SK-N-SH (cell line): ENCODE data around the gene ARID1A. TPM values are rescaled to one million over a fixed set of nuclear protein-coding genes. Genes with fewer than 3 reads are reported as not detected.

Experiments used
- CTCF ChIA-PET: fragments of 300-600, 350-600 bp; formaldehyde crosslinking; extraction: SDS; loops from one replicate; lab custom pipeline; 2021; lab: Yijun Ruan, JAX
- POLR2A ChIA-PET: fragments of 350-600 bp; sonication (Branson Sonifier 250); formaldehyde crosslinking; extraction: SDS; loops from one replicate; lab custom pipeline; 2020; ENCODE audit warnings: antibody characterized with exemption, inconsistent platforms; lab: Yijun Ruan, JAX
- DNase-seq: peaks from one replicate; pipeline ENCODE4 v3.0.0; 2012
- H2AFZ ChIP-seq: fragments of 200-600 bp; sonication (generic); 2 replicates; pipeline ENCODE4 v1.8.1; 2016; ENCODE audit warnings: antibody characterized with exemption, mild to moderate bottlenecking, low read depth
- H3F3A ChIP-seq: fragments of 200-600 bp; sonication (generic); replicated peaks from 2 replicates; pipeline ENCODE3; 2016; ENCODE audit warnings: antibody characterized with exemption, mild to moderate bottlenecking; ENCODE audit not compliant: insufficient read depth
- H3K27ac ChIP-seq, 2 experiments: fragments of 200-500 bp in 1 of 2; fragments of 200-600 bp in 1 of 2; sonication (Bioruptor generic) in 1 of 2; sonication (generic), shearing (Covaris generic) in 1 of 2; 2 replicates each; pipeline versions ENCODE4 v1.5.1 to v1.6.1; 2014 to 2016; ENCODE audit warnings: low read depth in 2 of 2, inconsistent platforms in 1 of 2, low read length in 1 of 2, mild to moderate bottlenecking in 1 of 2, mixed read lengths in 1 of 2
- H3K27me3 ChIP-seq: fragments of 200-600 bp; sonication (generic), shearing (Covaris generic); 2 replicates; pipeline ENCODE4 v1.6.1; 2016; ENCODE audit warnings: mixed run types; ENCODE audit not compliant: insufficient read depth
- H3K36me3 ChIP-seq, 2 experiments: fragments of 200-500 bp in 1 of 2; fragments of 200-600 bp in 1 of 2; sonication (Bioruptor generic) in 1 of 2; sonication (generic) in 1 of 2; replicated peaks in 1 of 2; 2 replicates each; pipeline versions ENCODE3 to v1.5.1; 2014 to 2016; ENCODE audit warnings: low read length in 1 of 2, mild to moderate bottlenecking in 1 of 2; ENCODE audit not compliant: insufficient read depth in 2 of 2, control insufficient read depth in 1 of 2
- H3K4me1 ChIP-seq, 2 experiments: fragments of 200-500 bp in 1 of 2; fragments of 200-600 bp in 1 of 2; sonication (Bioruptor generic) in 1 of 2; sonication (generic), shearing (Covaris generic) in 1 of 2; 2 replicates each; pipeline versions ENCODE4 v1.5.1 to v1.6.1; 2014 to 2016; ENCODE audit warnings: low read depth in 1 of 2, low read length in 1 of 2, mixed run types in 1 of 2; ENCODE audit not compliant: insufficient read depth in 2 of 2, control insufficient read depth in 1 of 2
- H3K4me2 ChIP-seq: fragments of 200-600 bp; sonication (generic), shearing (Covaris generic); 2 replicates; pipeline ENCODE4 v1.6.1; 2017; ENCODE audit warnings: mixed run types
- H3K4me3 ChIP-seq, 2 experiments: fragments of 200-500 bp in 1 of 2; fragments of 200-600 bp in 1 of 2; sonication (Bioruptor generic) in 1 of 2; sonication (generic), shearing (Covaris generic) in 1 of 2; 2 replicates each; pipeline versions ENCODE4 v1.5.1 to v1.8.1; 2014 to 2016; ENCODE audit warnings: low read depth in 2 of 2, inconsistent platforms in 1 of 2, low read length in 1 of 2, mild to moderate bottlenecking in 1 of 2, mixed read lengths in 1 of 2, moderate library complexity in 1 of 2
- H3K79me2 ChIP-seq: fragments of 200-600 bp; sonication (generic); 2 replicates; pipeline ENCODE4 v1.8.1; 2017; ENCODE audit warnings: mild to moderate bottlenecking; ENCODE audit not compliant: insufficient read depth
- H3K9ac ChIP-seq: fragments of 200-600 bp; sonication (generic); 2 replicates; pipeline ENCODE4 v1.6.1; 2017; ENCODE audit warnings: mixed run types
- H3K9me2 ChIP-seq: fragments of 200-600 bp; sonication (generic); 2 replicates; pipeline ENCODE4 v1.6.1; 2017; ENCODE audit warnings: mixed run types
- H3K9me3 ChIP-seq: fragments of 200-600 bp; sonication (generic); 2 replicates; pipeline ENCODE4 v1.6.1; 2017; ENCODE audit warnings: mixed run types, mild to moderate bottlenecking, moderate library complexity
- H4K20me1 ChIP-seq: fragments of 200-600 bp; sonication (generic); 2 replicates; pipeline ENCODE4 v1.6.1; 2017; ENCODE audit warnings: mild to moderate bottlenecking, mixed run types; ENCODE audit not compliant: insufficient read depth
- ELF1 ChIP-seq: IDR thresholded peaks from 2 replicates; pipeline ENCODE4 v1.4.0; 2012
- EZH2phosphoT487 ChIP-seq: fragments of 200-600 bp; sonication (generic); IDR thresholded peaks from 2 replicates; pipeline ENCODE4 v1.6.1; 2017; ENCODE audit warnings: low read depth, mixed run types, mild to moderate bottlenecking, antibody characterized with exemption, moderate library complexity, borderline replicate concordance
- FOXJ3 ChIP-seq: sonication (generic); formaldehyde crosslinking; IDR thresholded peaks from 2 replicates; pipeline ENCODE4 v1.5.1; 2020; ENCODE audit warnings: mild to moderate bottlenecking, missing genetic modification reagents
- FOXM1 ChIP-seq: IDR thresholded peaks from 2 replicates; pipeline ENCODE4 v1.4.0; 2012; ENCODE audit warnings: low read depth, mild to moderate bottlenecking
- IRF3 ChIP-seq: fragments of 150-350 bp; IDR thresholded peaks from 2 replicates; pipeline ENCODE4 v1.6.1; 2016; ENCODE audit warnings: mild to moderate bottlenecking, low read depth, low read length
- JUND ChIP-seq: IDR thresholded peaks from 2 replicates; pipeline ENCODE4 v1.4.0; 2012
- MAX ChIP-seq: IDR thresholded peaks from 2 replicates; pipeline ENCODE4 v1.4.0; 2012; ENCODE audit warnings: low read depth
- MEF2A ChIP-seq: IDR thresholded peaks from 2 replicates; pipeline ENCODE4 v1.4.0; 2012; ENCODE audit warnings: low read depth, borderline replicate concordance
- NFIC ChIP-seq: IDR thresholded peaks from 2 replicates; pipeline ENCODE4 v1.4.0; 2012; ENCODE audit warnings: borderline replicate concordance
- NRF1 ChIP-seq: IDR thresholded peaks from 2 replicates; pipeline ENCODE4 v1.6.1; 2012; ENCODE audit warnings: low read depth, mild to moderate bottlenecking, low read length
- POLR2AphosphoS5 ChIP-seq: IDR thresholded peaks from 2 replicates; pipeline ENCODE4 v1.6.1; 2012; ENCODE audit warnings: low read depth, low read length
- RAD21 ChIP-seq: IDR thresholded peaks from 2 replicates; pipeline ENCODE4 v1.6.1; 2012; ENCODE audit warnings: mild to moderate bottlenecking, low read length
- RFX5 ChIP-seq: IDR thresholded peaks from 2 replicates; pipeline ENCODE4 v1.6.1; 2012; ENCODE audit warnings: mild to moderate bottlenecking, improper control_type of control experiment, low read length
- RXRA ChIP-seq: IDR thresholded peaks from 2 replicates; pipeline ENCODE4 v1.4.0; 2012; ENCODE audit warnings: low read depth, mild to moderate bottlenecking, borderline replicate concordance
- SIN3A ChIP-seq: IDR thresholded peaks from 2 replicates; pipeline ENCODE4 v1.6.1; 2012; ENCODE audit warnings: low read depth, mild to moderate bottlenecking, low read length, moderate library complexity, borderline replicate concordance
- SMC3 ChIP-seq: IDR thresholded peaks from 2 replicates; pipeline ENCODE4 v1.6.1; 2012; ENCODE audit warnings: low read depth, low read length, improper control_type of control experiment
- TAF1 ChIP-seq: IDR thresholded peaks from 2 replicates; pipeline ENCODE4 v1.6.1; 2012; ENCODE audit warnings: low read depth, mild to moderate bottlenecking, low read length, moderate library complexity, borderline replicate concordance
- USF1 ChIP-seq: IDR thresholded peaks from 2 replicates; pipeline ENCODE4 v1.4.0; 2012; ENCODE audit warnings: low read depth, borderline replicate concordance
- ZBTB33 ChIP-seq: IDR thresholded peaks from 2 replicates; pipeline ENCODE4 v1.4.0; 2012; ENCODE audit warnings: low read depth, borderline replicate concordance
- WGBS: methylation state at CpG from one replicate; pipeline ENCODE4 v1.1.6; 2017; ENCODE audit warnings: low lambda C conversion rate; 5-methylcytosine and 5-hydroxymethylcytosine counted together
- polyA plus RNA-seq, 3 experiments: library from polyadenylated mRNA; depleted of rRNA; stranded (reverse); fragments of >200 nt; gene quantifications; 2 replicates each; pipeline ENCODE4 v1.2.3, GENCODE V29; 2012

The ARID1A gene
- polyA plus RNA-seq, 1 of the 3 experiments (the other 2 are of a cell fraction), result 26.5 TPM

- H4K20me1 ChIP-seq, result no peaks in the 10 kb centered on the region
- no peak overlapping the region for H3K4me3 ChIP-seq
- no peak overlapping the region for H3K4me2 ChIP-seq
- H3K36me3 ChIP-seq, result peaks cover 9 to 18% of the 10 kb centered on the region in 2 experiments
- CTCF ChIA-PET, result interaction anchor here (0.7 to 6.2 kb wide), 23 partner anchors 9 to 290 kb away, joined by 3 to 311 read pairs (median 6); no protein-coding TSS in a partner anchor
- no peaks in the 10 kb centered on the region for H3K9me2 ChIP-seq
- H3F3A ChIP-seq, result peaks cover 30% of the 10 kb centered on the region
- 0 out of 2 replicates have a peak overlapping the region, but pooled peaks have one; percentile 1 for H3K9ac ChIP-seq
- no peak for TF ChIP-seq RFX5
- no peak for TF ChIP-seq TAF1
- no peak for TF ChIP-seq MEF2A
- no peak for TF ChIP-seq SMC3
- TF ChIP-seq NRF1, result no peak
- TF ChIP-seq MAX, result no peak
- no peak for TF ChIP-seq POLR2AphosphoS5
- no peak for TF ChIP-seq SIN3A
- TF ChIP-seq USF1, result no peak
- TF ChIP-seq JUND, result no peak
- TF ChIP-seq ELF1, result no peak
- no peak for TF ChIP-seq ZBTB33
- no peak for TF ChIP-seq FOXJ3
- no peak for TF ChIP-seq EZH2phosphoT487
- no peak for TF ChIP-seq RXRA
- TF ChIP-seq, all 33 proteins: peak for 0
- DNase-seq, result no peak
- POLR2A ChIA-PET, result no interaction called here
- no peaks in the 10 kb centered on the region for H3K9me3 ChIP-seq
- H3K27ac ChIP-seq, result no peak overlapping the region
- 95% methylated on average over 4 of the region's 4 CpGs for WGBS
- peaks cover 7% of the 10 kb centered on the region; the same call in 1 of the 2 replicates for H3K79me2 ChIP-seq
- peaks cover 17 to 25% of the 10 kb centered on the region in 2 experiments for H3K4me1 ChIP-seq
- no peak overlapping the region for H2AFZ ChIP-seq
- H3K27me3 ChIP-seq, result no peaks in the 10 kb centered on the region
These were observed 94.1 kb downstream of the ARID1A start for GRCh38 chr1:26789931-26790330.

GRCh38 chr1:26790551-26790953 lies 94.7 kb downstream of the ARID1A start:
- 71% methylated on average over 5 of the region's 5 CpGs for WGBS

More at GRCh38 chr1:26790551-26790953, 94.7 kb downstream of the ARID1A start:
- no peak overlapping the region for H3K4me3 ChIP-seq
- H3K4me1 ChIP-seq, result peaks cover 17 to 25% of the 10 kb centered on the region in 2 experiments
- H3K79me2 ChIP-seq, result peaks cover 7% of the 10 kb centered on the region; the same call in 1 of the 2 replicates
- H4K20me1 ChIP-seq, result no peaks in the 10 kb centered on the region
- H2AFZ ChIP-seq, result no peak overlapping the region
- H3K4me2 ChIP-seq, result no peak overlapping the region
- H3K27me3 ChIP-seq, result no peaks in the 10 kb centered on the region
- ChIA-PET CTCF (interaction anchor here (1.1 to 6.2 kb wide), 17 partner anchors 8 to 290 kb away, joined by 3 to 311 read pairs (median 6); partner anchors contain the start of gene GPN2), POLR2A (no interaction called here)
- no peaks in the 10 kb centered on the region for H3K9me3 ChIP-seq
- peaks cover 25% of the 10 kb centered on the region for H3F3A ChIP-seq
- H3K36me3 ChIP-seq, result peaks cover 9 to 20% of the 10 kb centered on the region in 2 experiments
- no peak overlapping the region for H3K9ac ChIP-seq
- DNase-seq, result no peak
- no peaks in the 10 kb centered on the region for H3K9me2 ChIP-seq
- TF ChIP-seq FOXJ3, result no peak
- no peak for TF ChIP-seq NRF1
- TF ChIP-seq RAD21, result no peak
- no peak for TF ChIP-seq SIN3A
- no peak for TF ChIP-seq ZBTB33
- no peak for TF ChIP-seq FOXM1
- TF ChIP-seq NFIC, result no peak
- TF ChIP-seq IRF3, result no peak
- H3K27ac ChIP-seq, result no peak overlapping the region
